ENCODE measurements around the gene INSM2.

The INSM2 gene, protein sequence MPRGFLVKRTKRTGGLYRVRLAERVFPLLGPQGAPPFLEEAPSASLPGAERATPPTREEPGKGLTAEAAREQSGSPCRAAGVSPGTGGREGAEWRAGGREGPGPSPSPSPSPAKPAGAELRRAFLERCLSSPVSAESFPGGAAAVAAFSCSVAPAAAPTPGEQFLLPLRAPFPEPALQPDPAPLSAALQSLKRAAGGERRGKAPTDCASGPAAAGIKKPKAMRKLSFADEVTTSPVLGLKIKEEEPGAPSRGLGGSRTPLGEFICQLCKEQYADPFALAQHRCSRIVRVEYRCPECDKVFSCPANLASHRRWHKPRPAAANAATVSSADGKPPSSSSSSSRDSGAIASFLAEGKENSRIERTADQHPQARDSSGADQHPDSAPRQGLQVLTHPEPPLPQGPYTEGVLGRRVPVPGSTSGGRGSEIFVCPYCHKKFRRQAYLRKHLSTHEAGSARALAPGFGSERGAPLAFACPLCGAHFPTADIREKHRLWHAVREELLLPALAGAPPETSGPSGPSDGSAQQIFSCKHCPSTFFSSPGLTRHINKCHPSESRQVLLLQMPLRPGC
- total RNA-seq = 0 reads per million in 2 experiments

DNA sequence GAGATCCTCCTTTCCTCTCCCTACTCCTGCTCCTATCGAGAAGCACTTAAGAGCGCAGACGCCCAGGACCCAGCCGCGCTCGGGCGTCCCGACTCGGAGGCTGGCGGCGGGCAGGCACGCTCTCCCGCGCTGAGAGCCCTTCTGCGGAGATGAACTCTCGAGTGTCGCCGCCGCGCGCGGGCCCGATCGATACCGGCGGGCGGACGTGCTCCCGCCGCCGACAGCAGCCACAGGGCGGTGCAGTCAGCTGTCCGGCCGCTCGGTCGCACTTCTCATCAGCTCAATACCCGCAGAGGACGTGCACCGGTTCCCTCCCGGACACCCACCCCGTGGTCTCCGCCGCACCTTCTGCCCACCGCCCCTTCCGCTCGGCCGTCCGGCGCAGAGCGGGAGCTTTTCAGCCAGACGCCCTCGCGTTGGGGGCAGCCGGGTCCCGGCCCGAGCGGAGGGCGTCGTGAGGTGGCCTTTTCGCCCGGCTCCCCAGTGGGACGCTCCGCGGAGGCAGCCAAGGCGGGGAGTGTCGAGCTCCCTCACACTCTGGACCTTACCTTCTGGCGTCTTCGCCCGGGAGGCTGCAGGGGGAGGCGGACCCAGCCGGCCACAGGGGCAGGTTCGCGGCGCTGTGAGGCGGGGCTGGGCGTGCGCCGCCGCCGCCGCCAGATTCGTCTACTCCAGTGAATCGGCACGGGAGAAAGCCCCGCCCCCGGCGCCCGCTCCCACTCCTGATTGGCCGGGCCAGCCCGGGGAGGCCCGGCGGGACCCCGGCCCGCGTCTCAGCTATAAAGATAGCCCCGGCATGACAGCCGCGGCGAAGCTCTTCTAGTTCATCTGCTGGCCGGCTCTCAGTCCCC is at the start of gene INSM2:
INSM2 (plus strand) TSS at position 808 of the 851 bp plus-strand sequence. CDS start 89 bp downstream, outside the sequence.
- peak; percentile 27 for DNase-seq (ENCODE audit: low read depth)

DNA sequence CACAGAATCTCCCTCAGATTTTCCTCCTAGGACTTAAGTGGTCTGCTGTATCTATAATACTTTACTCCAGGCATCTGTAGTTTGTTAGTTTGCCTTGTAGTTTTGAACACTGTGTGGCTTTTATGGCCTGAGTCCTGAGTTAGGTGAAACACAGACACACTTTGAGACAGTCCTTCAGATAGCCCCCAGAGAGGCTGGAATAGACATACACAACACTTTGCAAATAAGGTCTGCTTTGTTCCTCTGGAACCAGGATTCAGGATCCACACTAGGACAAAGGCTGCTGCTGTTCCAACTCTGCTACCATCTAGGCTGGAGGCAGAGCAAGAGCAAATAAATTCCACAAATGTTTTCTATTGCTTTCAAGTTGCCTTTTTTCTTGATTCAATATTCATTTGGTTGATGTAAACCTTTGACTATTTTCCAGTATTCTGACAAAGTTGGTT is 41.4 kb upstream of the INSM2 start:
- DNase-seq (ENCODE audit: low read depth) = no peak

DNA sequence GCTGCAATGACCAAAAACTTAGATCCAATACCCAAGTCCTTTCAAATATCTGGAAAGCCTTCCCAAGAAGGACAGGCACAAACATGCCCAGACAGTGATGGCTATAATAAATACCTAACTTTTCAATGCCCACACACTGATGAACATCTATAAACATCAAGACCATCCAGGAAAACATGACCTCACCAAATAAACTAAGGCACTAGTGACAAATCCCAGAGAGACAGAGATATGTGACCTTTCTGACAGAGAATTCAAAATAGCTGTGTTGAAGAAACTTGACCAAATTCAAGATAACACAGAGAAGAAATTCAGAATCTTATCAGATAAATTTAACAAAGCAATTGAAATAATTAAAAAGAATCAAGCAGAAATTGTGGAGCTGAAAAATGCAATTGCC is 38.7 kb upstream of the INSM2 start:
- DNase-seq (ENCODE audit: low read depth) = no peak

DNA sequence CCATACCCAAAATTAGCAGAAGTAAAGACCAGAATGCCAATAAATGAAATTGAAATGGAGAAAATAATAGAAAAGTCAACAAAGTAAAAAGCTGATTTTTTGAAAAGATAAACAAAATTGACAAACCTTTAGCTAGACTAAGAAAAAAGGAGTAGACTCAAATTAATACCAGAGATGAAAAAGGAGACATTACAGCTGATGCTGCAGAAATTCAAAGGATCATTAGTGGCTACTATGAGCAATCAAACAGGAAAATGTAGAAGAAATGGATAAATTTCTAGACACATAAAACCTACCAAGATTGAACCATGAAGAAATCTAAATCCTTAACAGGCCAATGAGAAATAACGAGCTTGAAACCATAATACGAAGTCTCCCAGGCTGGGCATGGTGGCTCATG is 34.8 kb upstream of the INSM2 start:
- no peak for DNase-seq (ENCODE audit: low read depth)

DNA sequence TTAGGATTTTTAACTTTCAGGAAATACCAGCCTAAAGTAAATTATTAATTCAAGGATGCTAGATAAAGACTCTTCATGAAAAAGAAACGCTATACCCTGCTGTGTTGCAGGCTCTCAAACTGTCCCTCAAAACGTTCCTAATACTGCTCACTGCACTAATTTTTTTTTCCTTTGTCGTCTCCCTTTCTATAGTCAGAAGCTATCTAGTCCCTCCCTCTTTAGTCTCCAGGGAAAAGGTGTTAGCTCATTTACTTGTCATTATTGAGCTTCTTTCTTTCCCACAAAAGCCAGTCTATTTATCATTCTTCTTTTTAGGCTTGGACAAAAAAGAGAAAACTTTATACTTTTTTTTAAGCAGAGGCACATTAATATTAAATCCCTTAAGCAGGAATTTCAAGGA is 30.3 kb upstream of the INSM2 start:
- DNase-seq (ENCODE audit: low read depth) = no peak

DNA sequence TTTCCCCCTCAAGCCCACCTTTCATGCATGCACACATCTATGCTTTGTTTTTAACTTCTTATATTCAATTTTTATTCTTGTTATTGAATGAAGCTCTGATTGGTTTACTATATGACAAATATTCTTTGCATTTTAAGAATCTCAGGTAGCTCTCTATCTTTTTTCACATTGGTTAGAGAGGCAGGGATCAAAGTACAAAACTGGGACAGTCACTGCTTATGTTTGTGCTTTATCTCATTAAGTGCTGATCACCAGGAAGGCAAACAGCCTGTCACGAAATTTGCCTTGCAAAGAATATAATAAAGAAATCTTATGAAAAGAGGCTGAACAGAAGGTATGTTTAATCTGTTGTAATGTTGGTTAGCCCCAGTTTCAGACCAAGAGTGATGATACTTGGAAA is 29.7 kb upstream of the INSM2 start:
- DNase-seq (ENCODE audit: low read depth) = no peak

DNA sequence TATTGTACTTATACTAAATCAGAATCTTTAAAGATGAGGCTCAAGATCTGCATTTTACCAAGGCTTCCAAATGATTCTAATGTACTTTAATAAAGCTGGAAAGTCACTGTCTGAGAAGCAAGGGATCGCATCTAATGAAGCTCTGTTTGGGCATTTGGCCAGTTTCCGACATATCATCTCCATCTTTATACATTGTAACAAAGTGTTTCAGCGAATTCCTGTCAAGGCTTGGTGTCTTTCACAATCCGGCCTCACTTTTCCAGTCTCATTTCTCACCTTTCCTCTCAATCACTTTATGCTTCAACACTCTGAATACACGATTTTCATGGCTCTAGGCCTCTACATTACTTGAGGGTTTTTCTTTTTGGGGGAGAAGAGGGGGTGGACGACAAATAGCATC is 27.5 kb upstream of the INSM2 start:
- no peak for DNase-seq (ENCODE audit: low read depth)

DNA sequence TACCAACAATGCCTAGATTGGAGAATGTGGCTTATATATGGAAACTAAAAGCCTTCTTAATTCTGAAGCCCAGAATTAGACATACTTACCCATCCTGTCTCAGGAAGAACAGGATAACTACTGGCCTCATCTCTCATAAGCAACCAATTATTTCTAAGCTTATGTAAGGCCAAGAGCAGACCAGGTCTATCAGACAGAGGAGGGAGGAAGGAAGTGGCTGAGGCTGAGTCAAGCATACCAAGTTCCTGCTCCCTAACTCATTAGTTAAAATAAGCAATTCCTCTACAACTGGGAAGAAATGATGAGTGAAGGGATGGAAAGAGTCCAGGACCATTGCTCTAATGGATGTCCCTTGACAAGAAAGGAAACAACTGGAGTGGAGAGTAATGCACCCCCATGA is 27.0 kb upstream of the INSM2 start:
- DNase-seq (ENCODE audit: low read depth) = no peak

DNA sequence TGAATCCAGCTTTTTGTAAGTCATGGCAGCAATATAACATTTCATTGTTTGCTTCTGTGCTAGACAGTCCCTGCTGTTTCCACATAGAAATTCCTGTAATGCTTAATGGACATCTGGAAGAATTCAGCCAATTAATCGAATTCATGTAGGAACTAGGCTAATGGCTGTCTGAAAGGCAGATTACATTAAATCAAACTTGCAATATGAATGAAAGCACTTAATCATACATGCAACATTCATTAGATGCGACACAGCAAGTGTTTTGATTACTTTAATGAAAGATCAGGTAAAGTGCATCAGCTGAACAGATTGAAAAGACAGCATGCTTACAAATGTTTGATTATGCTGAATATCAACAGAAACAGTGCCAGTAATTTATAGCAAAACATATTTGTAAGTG is 24.1 kb upstream of the INSM2 start:
- no peak for DNase-seq (ENCODE audit: low read depth)

DNA sequence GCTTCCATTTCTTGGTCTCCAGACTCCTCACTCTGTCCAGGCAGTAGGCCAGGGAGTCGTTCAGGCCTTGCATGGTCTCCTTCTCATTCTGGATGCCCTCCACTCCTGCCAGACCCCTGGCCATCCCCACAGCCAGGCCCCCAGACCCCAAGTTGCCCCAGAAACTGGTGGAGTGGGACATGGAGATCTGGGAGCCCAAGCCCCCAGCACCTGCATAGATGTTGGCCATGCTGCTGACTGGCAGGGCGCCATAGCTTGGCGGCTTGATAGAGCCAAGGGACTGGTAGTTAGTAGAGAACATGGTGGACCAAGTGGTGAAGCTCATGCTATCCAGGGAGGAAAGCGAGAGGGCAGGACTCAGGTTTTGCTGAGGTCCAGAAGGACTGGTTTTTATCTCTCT is 21.2 kb upstream of the INSM2 start:
- DNase-seq (ENCODE audit: low read depth) = no peak

DNA sequence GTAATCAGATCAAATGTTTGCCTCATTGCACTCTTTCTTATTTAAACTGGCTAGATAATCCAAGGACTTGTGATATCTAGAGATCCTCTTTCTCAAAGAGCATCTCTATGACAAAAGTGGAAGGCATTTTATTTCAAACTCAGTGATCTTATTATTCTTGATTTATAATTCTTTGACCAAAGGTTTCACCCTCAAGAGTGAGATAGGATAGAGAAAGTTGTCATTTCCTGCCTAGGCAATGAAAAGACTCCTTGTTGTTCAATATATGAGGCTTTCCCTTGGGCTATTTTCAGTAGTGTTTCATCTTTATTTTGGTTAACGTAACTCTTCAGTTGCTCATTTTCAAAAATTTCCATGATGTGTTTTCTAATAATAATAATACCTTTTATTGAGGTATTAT is 18.0 kb upstream of the INSM2 start:
- no peak for DNase-seq (ENCODE audit: low read depth)

DNA sequence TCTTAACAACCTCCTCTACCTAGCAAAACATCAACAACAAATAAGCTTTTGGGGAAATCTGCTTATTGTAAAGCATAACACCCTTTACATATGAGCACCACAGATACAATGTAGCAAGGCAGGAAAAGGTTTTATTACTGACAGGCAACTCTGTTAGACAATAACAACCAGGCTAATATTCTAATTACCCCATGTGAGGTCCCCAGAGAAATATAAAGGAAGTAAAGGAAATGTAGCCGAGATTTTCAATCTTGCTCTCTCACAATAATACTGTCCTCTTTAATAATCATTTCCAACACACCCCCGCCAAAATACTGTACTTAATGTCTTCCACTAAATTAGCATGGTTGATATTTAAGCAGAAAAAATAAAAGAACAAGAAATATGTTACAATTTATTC is 14.0 kb upstream of the INSM2 start:
- no peak for DNase-seq (ENCODE audit: low read depth)

DNA sequence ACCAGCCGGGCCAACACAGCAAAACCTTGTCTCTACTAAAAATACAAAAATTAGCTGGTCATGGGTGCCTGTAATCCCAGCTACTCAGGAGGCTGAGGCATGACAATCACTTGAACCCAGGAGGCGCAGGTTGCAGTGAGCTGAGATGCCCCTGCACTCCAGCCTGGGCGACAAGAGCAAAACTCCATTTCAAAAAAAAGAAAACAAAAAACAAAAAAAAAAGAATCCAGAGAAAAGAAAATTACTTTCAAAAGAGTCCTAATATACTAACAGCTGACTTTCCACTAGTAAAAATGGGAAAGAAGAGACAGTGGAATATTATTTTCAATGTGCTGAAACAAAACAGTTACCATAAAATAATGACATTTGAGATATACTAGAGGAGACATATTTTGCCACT is 8.3 kb upstream of the INSM2 start:
- DNase-seq (ENCODE audit: low read depth) = no peak

DNA sequence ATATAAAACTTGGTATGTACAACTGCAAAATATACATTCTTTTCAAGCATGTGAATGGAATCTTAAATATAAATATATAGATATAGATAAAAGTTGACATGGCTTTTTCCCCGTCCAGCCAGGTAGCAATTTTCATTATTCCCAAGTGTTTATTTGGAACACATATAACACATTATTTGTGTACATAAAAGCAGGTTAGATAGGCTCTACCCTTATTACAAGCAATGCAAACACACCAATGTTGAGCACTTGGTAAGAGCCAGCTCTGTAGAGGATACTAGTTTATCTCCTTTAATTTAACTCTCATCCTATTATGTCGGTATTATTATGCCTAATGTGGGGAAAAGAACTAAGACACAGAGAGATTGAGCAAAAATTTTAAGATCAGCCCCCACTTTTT is 7.0 kb upstream of the INSM2 start:
- DNase-seq (ENCODE audit: low read depth) = no peak

DNA sequence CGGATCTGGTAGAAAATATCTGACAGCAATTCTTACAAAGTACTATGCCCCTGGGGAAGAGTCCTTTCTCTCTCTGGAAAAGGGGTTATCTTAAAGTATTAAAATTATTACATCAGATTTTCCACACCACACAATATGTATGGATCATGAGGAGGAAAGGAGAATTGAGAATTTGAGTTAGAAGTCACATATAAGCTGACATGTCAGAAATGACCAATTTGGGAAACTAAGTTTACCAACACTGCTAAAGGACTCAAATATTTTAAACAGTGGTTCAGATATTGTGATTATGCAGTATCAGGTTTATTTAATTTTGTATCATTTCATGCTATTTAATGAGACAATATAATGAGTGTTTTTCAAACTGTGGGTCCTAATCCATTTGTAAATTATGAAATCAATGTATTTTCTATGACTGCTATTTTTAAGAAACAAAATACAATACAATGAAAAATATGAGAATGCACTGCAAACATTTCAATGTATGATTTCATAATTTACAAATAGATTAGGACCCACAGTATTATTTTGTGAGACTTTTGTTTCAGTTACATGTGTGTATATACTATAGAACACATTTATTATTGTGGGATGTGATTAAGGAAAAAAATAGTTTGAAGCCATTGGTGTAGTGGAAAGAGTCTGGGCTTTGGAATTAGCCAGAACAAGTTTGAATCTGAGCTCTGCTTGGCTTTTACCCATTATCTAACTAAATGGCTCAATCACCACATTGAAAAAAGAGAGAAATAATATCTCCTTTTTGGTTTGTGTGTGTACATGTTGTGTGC is 1.8 kb upstream of the INSM2 start:
- no peak for DNase-seq (ENCODE audit: low read depth)

DNA sequence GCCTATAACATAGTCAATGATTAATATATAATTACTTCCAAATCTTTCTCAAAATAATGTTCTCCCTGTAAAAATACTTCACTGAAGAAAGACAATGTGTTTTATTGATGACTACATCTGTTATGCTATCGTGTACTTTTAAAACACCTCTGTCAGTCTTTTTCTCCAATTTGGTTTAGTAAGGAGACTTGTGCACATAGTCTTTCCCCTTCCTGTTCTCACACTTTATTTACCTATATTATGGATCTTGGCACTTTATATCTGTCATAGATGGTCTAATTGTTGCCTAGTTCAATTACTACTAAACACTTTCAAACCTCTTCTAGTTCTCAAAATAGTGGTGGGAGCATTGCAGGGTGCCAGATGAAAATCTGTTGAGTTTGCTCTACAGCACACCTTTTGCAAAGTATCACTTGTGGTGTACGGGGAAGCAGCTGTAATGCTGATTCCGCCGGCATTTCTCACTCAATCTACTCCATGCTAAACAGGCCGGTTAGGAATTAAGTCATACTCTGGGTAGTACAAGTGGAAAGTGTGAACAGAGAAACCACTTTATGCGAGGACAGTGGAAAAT is 1.1 kb upstream of the INSM2 start:
- DNase-seq (ENCODE audit: low read depth) = no peak

DNA sequence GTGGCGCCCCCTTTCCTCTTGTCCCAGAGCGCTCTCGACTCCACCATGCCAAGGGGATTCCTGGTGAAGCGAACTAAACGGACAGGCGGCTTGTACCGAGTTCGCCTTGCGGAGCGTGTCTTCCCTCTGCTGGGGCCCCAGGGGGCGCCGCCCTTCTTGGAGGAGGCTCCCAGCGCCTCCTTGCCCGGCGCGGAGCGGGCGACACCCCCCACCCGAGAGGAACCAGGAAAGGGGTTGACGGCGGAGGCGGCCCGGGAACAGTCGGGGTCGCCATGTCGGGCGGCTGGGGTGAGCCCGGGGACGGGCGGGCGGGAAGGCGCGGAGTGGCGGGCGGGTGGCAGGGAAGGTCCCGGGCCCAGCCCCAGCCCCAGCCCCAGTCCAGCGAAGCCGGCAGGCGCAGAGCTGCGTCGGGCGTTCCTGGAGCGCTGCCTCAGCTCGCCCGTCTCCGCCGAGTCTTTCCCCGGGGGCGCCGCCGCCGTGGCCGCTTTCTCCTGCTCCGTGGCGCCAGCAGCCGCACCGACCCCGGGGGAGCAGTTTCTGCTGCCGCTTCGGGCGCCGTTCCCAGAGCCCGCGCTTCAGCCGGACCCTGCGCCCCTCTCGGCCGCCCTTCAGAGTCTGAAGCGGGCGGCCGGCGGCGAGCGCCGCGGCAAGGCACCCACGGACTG is 376 bp downstream of the INSM2 start:
- DNase-seq (ENCODE audit: low read depth) = no peak

DNA sequence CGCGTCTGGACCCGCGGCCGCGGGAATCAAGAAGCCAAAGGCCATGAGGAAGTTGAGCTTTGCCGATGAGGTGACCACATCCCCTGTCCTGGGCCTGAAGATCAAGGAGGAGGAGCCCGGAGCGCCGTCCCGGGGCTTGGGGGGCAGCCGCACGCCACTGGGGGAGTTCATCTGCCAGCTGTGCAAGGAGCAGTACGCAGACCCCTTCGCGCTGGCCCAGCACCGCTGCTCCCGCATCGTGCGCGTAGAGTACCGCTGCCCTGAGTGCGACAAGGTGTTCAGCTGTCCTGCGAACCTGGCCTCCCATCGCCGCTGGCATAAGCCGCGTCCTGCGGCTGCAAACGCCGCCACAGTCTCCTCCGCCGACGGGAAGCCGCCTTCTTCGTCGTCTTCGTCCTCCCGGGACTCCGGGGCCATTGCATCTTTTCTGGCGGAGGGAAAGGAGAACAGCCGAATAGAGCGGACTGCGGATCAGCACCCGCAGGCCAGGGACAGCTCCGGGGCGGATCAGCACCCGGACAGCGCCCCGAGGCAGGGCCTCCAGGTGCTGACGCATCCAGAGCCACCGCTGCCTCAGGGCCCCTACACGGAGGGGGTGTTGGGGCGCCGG is 1.0 kb downstream of the INSM2 start:
- peak; percentile 40 for DNase-seq (ENCODE audit: low read depth)

DNA sequence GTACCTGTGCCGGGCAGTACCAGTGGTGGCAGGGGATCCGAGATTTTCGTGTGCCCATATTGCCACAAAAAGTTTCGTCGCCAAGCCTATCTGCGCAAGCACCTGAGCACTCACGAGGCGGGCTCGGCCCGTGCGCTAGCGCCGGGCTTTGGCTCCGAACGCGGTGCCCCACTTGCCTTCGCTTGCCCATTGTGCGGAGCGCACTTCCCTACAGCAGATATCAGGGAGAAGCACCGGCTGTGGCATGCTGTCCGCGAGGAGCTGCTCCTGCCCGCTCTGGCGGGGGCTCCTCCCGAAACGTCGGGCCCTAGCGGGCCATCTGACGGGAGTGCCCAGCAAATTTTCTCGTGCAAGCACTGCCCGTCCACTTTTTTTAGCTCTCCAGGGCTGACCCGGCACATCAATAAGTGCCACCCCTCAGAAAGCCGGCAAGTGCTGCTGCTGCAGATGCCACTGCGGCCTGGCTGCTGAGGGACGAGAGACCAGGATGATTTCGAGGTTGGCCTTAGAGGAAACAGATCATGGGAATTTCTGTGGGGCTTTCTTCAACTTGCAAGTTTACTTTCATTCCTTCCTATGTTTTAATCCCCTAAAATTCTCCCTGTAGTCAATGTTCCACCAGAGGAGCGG is 1.6 kb downstream of the INSM2 start:
- DNase-seq (ENCODE audit: low read depth) = no peak

DNA sequence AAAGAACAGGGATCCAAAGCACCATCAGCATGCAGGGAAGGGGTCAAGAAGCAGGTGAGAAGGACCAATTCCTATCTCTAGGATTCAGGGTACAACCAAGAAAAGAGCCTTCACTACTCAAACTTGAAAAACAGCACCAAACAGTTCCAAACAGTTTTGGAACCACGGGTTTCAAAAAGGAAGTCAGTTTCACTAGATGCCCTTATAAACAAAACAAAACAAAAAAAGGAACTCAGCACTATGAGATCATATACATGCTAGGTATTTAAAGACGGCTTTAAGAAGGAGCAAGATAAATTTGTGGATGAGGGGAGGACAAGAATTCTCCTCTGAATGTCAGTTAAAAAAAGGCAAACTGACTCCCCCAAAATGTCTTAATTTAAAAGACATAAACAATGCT is 6.0 kb downstream of the INSM2 start:
- DNase-seq (ENCODE audit: low read depth) = no peak
